IPS DF 19.7 (cell line): ENCODE measurements around the gene SUPT3H.

Experiments used
- DNase-seq: peaks from one replicate; pipeline ENCODE4 v3.0.0-alpha.2; 2013; ENCODE audit warnings: low read depth, low spot score

Gene SUPT3H

DNA sequence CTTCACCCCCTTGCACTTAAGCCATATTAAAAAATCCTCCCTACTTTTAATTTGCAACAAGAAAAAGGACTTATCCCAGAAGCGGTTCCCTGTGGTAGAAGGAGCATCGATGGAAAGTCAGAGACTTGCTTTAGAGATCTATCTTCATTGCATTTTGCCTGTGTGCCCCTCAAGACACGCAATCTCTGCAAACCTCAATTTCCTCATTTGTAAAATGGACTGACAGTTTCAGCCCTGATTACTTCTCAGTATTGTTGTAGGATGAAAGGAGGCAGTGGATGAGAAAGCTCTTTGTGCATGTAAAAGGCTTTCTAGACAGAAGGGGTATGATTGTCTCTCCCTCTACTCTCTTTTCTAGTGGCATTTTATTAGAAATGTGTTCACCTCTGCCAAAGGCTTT is 580.0 kb downstream of the SUPT3H start:
- DNase-seq: no peak

GRCh38 chr6:44795326-44795725 is 582.4 kb downstream of the SUPT3H start:
- DNase-seq: no peak

DNA sequence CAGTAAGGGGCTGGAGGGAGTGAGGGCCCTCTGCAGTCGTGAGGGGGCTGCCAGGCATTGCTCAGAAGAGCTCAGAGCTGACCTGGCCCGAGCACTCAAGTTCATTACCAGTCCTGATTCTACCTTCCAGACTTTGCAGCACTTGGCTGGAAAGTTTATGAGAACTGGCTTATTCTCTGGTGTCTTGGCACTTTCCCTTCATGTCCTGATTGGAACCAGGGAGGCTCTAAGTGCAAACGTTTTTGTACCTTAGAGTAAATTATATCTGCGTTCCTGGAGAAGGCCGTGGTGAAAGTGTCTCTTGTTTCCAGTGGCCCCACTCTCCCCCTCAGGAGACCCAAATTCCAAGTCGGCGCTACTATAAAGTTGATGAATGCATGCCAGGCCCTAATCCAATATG is 587.9 kb downstream of the SUPT3H start:
- DNase-seq: no peak

DNA sequence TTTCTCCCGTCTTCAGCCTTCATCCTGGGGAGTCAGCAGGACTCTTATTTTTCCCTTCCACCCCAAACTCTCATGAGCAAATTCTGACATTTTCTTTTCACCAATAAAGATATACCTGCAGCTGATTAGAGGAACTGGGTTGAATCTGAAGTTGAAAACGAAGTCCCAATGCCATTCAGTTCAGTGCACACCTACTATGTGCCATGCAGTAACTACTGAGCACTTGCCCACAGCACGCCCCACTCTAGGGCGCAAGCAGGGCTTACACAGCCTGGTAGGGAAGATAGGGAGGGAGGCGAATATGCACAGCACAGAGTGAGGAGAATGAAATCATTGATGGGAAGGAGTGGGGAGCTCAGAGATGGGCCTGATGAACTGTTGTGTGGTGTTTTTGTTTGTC is 588.7 kb downstream of the SUPT3H start:
- DNase-seq: no peak

- DNase-seq: no peak
These were observed 589.2 kb downstream of the SUPT3H start for GRCh38 chr6:44788387-44788981.

DNA sequence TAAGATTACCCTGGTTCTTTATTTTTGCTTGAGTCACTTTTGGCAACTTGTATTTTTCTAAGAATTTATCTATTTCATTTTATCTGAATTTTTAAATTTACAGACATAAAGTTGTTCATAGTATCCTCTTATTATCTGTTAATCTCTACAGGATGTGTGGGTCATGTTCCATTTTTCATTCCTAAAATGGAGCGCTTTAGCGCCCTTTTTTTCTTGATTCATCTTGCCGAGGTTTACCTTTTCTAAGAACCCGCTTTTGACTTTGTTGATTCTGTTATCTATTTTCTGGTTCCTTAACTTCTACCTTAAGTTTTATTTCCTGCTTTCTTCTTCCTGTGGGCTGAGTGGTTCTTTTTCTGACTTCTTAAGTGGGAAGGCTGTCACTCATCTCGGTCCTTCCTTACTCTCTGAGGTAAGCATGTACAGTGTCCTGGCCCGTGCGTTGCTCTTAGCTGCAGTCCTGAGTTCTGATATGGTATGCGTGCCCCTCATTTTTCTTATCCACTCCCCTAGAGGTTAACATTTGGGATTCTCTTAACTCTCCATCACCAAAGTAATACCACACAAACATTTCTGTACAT is 590.4 kb downstream of the SUPT3H start:
- no peak for DNase-seq

DNA sequence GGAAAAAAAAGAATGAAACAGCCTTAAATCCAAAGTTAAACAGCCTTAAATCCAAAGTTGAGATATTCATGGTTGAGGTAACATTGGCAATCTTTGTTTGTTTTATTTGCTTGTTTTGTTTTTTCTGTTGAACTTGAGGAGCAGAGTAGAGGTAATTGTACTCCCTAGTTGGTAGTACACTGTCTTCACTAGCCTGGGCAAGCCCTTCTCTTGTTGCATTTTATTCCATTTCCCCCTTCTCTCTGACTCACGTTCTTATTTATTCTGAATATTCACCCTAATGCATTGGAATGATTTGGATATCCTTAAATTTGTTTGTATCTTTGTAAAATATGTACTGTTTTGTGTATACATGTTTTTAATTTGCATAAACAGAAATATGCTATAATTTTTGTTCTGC is 592.6 kb downstream of the SUPT3H start:
- no peak for DNase-seq

GRCh38 chr6:44784195-44784594 is 593.5 kb downstream of the SUPT3H start:
- DNase-seq: no peak

- DNase-seq: no peak
These were observed 594.8 kb downstream of the SUPT3H start for GRCh38 chr6:44782892-44783291.

GRCh38 chr6:44781912-44782597 is 595.7 kb downstream of the SUPT3H start:
- DNase-seq: no peak

DNA sequence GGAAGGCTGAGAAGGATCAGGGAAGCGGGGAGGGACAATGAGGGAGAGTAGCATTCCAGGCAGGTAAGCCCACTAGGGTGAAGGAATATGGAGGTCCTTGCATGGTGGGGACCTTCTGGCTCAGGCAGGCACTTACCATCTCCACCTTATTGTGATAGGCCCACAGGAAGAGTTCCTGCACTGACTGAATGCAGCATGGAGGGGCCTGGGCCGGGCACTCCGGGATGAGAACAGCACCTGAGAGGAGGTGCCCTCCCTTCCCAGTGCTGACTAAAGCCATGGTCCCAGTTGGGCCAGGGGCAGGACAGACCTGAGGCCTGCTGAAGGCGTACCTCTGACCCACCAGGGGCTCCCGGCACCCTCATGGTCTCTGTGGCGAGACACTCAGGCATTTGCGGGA is 597.6 kb downstream of the SUPT3H start:
- no peak for DNase-seq

- DNase-seq: no peak
These were observed 598.5 kb downstream of the SUPT3H start for GRCh38 chr6:44779130-44779826.
